ENCODE results near the gene CAPZB.

DNA sequence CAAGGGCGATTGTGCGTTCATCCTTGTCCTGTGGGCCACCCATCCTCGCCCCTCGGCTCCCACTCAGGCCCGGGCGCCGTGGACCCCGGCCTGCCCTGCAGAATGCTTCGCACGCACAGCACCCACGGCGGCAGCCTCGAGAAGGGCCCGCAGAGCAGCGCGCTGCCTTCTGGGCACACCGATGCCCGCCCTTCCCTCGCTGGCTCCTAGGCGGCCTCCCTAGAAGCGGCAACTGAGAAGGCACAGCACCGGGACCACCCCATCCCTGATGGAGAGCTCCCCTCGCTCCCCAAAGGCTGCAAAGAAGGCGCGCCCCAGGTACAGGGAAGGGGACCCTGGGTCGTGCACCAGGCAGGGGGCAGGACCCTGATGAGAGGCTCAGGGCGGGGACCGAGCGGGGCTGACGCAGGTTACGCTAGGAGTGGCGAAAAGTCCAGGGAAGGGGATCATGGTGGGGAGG lies 971 bp downstream of the CAPZB start:
- TF ChIP-seq, protein P1, sequence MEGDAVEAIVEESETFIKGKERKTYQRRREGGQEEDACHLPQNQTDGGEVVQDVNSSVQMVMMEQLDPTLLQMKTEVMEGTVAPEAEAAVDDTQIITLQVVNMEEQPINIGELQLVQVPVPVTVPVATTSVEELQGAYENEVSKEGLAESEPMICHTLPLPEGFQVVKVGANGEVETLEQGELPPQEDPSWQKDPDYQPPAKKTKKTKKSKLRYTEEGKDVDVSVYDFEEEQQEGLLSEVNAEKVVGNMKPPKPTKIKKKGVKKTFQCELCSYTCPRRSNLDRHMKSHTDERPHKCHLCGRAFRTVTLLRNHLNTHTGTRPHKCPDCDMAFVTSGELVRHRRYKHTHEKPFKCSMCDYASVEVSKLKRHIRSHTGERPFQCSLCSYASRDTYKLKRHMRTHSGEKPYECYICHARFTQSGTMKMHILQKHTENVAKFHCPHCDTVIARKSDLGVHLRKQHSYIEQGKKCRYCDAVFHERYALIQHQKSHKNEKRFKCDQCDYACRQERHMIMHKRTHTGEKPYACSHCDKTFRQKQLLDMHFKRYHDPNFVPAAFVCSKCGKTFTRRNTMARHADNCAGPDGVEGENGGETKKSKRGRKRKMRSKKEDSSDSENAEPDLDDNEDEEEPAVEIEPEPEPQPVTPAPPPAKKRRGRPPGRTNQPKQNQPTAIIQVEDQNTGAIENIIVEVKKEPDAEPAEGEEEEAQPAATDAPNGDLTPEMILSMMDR (conservative IDR thresholded peaks at IDR 0.05 in 1 of 2, IDR thresholded peaks at IDR 0.05 in 1 of 2; ENCODE audit: extremely low read depth in 1 of 2, insufficient read depth in 1 of 2, low read depth in 1 of 2, low read length in 2 of 2), result no peak
- TF ChIP-seq EZH2 (IDR thresholded peaks at IDR 0.05; ENCODE audit: borderline replicate concordance, low read length), result no peak

All from mammary epithelial cell (primary cell).